Measurements from ENCODE around the gene TSPEAR.

The TSPEAR gene

DNA sequence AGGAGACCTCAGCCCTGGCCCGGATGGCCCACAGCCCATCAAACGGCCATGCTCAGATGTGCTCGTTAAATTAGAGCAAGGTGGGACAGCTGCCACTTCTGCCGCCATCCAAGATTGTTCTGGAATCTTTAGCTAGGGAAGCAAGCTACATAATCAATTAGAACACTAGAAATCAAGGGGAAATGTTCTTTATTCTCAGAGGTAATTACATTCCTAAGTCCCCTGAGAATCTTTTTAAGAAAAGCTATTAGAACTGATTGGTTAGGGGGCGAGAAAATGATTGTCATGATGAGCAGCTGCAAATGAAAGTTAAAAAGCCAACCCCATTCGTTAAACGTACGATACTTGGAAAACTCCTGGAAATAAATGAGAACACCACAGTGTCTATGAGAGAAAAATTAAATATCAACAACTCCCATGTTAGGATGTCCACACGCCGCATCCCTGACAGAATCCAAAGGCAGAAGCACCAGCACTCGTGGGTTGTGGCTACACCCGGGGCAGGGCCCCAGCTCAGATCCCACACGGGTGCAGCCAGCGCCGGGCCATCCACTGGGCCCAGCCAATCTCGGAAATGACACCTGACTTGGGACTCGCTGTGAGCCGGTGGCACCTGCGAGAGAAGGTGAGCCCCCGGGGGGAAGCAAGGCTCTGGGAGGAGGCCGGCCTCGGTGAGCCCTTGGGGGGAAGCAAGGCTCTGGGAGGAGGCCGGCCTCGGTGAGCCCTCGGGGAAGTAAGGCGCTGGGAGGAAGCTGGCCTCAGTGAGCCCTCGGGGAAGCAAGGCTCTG lies 209.0 kb downstream of the TSPEAR start:
- H3K27ac ChIP-seq: no peak overlapping the region
- no peak for TF ChIP-seq CTCF (IDR thresholded peaks at IDR 0.05)

- no peak overlapping the region for H3K27ac ChIP-seq
- TF ChIP-seq CTCF (IDR thresholded peaks at IDR 0.05): no peak
- no peak for TF ChIP-seq ZFX (IDR thresholded peaks at IDR 0.05; ENCODE audit: borderline replicate concordance)
These were observed 211.3 kb downstream of the TSPEAR start for GRCh38 chr21:44500111-44500510.

DNA sequence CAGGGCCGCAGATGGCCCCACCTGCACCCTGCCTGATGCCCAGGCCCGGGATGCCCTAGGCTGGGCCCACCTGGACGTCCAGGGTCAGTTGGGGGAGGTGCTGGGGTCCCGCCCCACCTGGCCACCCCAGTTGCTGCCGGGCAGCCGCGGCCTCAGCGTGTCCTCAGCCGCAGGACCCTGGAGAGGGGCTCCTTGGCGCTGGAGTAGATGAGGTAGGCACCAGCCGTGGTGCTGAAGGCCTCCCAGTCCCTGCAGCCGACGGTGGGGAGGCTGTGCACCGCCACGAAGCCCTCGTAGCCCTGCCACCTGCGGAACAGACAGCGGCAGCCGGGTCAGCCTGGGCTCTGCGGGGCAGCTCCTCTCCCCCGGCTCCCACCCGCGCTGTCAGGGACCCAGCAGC lies 211.7 kb downstream of the TSPEAR start:
- no peak overlapping the region for H3K27ac ChIP-seq
- TF ChIP-seq CTCF (IDR thresholded peaks at IDR 0.05) (no peak), ZFX (IDR thresholded peaks at IDR 0.05; ENCODE audit: borderline replicate concordance) (no peak)

DNA sequence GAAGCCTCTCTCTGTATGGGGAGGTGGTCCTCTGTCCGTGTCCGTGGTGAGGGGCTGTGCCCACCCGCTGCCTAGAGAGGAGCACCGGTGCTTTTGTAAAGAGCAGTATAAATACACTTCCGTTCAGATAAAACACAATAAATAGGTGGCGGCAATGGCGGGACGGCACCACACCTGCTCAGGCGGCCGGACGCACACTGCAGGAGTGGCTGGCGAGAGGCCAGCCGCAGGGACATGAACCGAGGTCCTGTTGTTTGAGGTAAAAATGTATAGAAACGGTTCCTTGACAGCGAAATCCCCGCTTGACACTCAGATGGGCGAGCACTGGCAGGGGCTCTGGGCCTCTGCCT lies 212.2 kb downstream of the TSPEAR start:
- TF ChIP-seq ZFX (IDR thresholded peaks at IDR 0.05; ENCODE audit: borderline replicate concordance) (no peak), CTCF (IDR thresholded peaks at IDR 0.05) (no peak)
- no peak overlapping the region for H3K27ac ChIP-seq

- no peak overlapping the region for H3K27ac ChIP-seq
- TF ChIP-seq CTCF (IDR thresholded peaks at IDR 0.05) (no peak), ZFX (IDR thresholded peaks at IDR 0.05; ENCODE audit: borderline replicate concordance) (no peak)
These were observed 212.8 kb downstream of the TSPEAR start for GRCh38 chr21:44498280-44499210.

DNA sequence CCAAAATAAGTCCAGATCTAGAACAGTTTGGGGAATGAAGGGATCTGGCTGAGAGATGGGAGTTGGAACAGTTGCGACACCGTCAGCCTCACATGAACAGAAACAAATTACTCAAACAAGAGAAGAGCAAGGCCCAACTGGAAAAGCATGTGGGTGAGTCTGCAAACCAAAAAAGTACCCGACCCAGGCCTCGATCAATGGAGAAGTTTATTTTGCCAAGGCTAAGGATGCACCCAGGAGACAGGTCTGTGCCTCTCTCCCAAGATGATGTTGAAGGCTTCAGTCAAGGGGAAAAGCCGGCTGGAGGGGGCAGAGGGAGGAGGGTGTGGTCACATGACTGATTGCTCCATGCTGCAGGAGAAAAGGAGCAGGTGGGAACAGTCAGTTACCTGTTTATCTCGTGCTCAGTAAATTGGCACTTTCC lies 213.7 kb downstream of the TSPEAR start:
- TF ChIP-seq ZFX (IDR thresholded peaks at IDR 0.05; ENCODE audit: borderline replicate concordance) (no peak), CTCF (IDR thresholded peaks at IDR 0.05) (no peak)
- H3K27ac ChIP-seq: no peak overlapping the region

Measured in 22Rv1 (cell line).